HG02885 (cell line): ENCODE measurements around the gene CIP2A.

Experiments used
- ATAC-seq: cut with Tn5 transposase; IDR thresholded peaks from one replicate; pipeline ENCODE4 v1.9.1; 2021; ENCODE audit warnings: mild to moderate bottlenecking; ENCODE audit not compliant: unreplicated experiment, poor library complexity

CIP2A gene

GRCh38 chr3:108512671-108513070, 76.6 kb downstream of the CIP2A start:
- ATAC-seq = no peak

DNA sequence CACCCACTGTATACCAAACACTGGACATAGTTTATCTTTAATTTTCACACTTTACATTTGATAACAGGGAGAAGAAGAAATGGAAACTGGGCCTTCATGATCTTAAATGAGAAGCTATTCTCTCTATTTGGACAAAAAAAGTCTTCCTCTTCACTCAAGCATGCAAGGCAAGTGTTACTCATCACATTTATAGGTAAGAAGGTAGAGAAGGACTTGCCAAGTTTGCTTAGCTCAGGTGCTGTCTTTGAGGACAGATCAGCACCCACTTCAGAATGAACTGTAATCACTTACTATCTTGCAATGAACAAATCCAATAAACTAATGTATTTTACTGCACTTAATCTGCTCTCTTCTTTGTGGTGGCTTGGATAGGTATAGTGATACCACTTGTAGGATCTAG, 77.7 kb downstream of the CIP2A start:
- ATAC-seq = no peak

GRCh38 chr3:108511055-108511454, 78.2 kb downstream of the CIP2A start:
- no peak for ATAC-seq

- ATAC-seq = no peak
These were observed 78.7 kb downstream of the CIP2A start, which contains the start of gene MYH15 for GRCh38 chr3:108510496-108510895. TSS of gene MYH15 (minus strand) at chr3:108510596. CDS start at chr3:108510530, 66 bp downstream.

- ATAC-seq = no peak
These were observed 79.4 kb downstream of the CIP2A start for GRCh38 chr3:108509871-108510270.

- no peak for ATAC-seq
These were observed 80.0 kb downstream of the CIP2A start for GRCh38 chr3:108509263-108509662.

DNA sequence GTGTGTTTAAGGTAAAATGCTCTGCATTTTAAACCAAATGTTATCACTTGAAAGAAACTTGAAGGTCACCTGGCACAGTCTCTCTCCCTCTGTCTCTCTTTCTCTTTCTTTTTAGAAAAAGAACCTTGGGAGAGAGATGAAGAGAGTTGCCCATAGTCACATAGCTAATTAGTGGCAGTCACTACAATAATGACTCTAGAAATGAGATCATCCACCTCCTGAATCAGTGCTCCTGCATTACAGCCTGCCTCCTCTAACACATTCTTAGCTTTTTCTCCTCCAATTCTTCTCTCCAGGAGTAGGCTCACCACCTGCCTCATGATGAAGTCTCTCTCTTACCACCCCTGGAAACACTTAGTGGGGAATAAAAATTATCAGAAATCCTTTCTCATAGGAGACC, 81.3 kb downstream of the CIP2A start:
- ATAC-seq = no peak

DNA sequence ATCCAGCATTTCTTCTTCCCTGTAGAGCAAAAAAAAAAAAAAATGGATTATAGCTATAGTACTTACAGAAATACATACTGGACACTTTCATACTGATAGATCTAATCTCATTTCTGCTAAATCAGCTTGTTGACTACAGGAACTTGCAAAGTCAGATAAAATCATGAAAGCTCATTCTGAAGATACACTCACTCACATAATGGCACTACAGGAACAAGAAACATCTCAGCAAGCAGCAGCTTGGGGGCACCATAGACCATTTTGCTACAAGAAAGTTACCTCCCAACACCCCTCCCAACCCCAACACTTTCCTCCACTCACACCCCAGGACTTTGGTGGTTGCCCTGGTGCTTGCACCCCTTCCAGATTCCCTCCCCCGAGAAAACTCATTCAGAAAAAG, 83.4 kb downstream of the CIP2A start:
- no peak for ATAC-seq

DNA sequence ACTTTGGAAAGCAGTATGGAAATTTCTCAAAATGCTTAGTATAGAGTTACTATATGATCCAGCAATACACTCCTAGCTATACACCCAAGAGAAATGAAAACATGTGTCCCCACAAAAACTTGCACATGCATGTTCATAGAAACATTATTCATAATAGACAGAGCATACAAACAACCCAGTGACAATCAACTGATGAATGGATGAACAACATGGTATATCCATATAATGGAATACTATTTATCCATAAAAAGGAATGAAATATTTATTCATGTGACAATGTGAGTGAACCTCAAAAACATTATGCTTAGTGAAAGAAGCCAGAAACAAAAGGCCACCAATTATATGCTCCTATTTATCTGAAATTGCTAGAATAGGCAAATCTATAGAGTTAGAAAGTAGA, 85.5 kb downstream of the CIP2A start:
- ATAC-seq = no peak

DNA sequence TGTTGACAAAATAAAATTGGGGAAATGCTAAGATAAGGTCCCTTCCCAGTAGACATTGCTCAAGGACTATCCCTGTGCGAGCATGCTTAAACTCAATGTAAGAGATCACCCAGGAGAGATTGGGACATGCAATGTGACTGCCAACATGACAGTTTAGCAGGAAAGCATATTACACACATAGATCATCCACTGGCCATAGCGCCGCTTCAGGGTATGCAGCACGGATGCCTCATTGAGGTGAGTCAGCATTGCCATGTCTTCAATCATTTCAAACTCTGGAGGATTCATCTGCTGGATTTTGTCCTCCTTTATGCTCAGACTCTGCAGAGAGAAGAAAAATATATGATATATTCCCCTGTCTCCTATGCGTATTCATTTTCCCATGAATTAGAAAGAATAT, 87.7 kb downstream of the CIP2A start:
- ATAC-seq = no peak

DNA sequence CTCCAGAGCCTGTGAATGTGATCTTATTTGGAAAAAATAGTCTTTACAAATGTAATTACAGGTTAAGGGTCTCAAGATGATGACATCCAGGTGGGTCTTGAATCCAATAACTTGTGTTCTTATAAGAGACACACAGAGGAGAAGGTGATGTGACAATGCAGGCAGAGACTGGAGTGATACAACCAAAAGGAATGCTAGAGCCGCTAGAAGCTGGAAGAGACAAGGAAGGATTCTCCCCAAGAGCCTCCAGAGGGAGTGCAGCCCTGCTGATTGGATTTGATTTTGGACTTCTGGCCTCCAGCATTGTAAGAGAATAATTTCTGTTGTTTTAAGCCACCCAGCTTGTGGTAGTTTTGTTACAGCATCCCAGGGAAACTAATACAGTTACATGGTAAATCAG, 88.5 kb downstream of the CIP2A start:
- no peak for ATAC-seq
